Suppressor macrophage (primary cell): Measurements from ENCODE around the gene AHRR.
"Not testable (repeated sequence)": the region's sequence is repeated elsewhere in the genome, so short reads cannot be mapped to it uniquely, and the experiment has no call there.

Experiments
- DNase-seq, 4 experiments: peaks; one replicate each; pipeline ENCODE4 v3.0.0-alpha.2; 2020 to 2022
- total RNA-seq, 17 experiments: gene quantifications; one replicate each; lab custom pipeline; 2026; ENCODE audit warnings: mixed read lengths in 6 of 17, inconsistent platforms in 3 of 17; lab: John Stamatoyannopoulos, UW

AHRR gene
- 0.14 to 6.7 (median 1.5) reads per million in 17 experiments for total RNA-seq

GRCh38 chr5:321230-321725, at the start of gene AHRR:
TSS of gene AHRR (plus strand) at chr5:321714. CDS start at chr5:343903, 22,189 bp downstream.
- DNase-seq = peak; percentile 84 to 94 (median 90)

GRCh38 chr5:271828-272167, 49.7 kb upstream of the AHRR start:
- not testable (repeated sequence) for DNase-seq

GRCh38 chr5:273091-273490, 48.4 kb upstream of the AHRR start:
- not testable (repeated sequence) for DNase-seq

GRCh38 chr5:273491-273890, 48.0 kb upstream of the AHRR start:
- DNase-seq = not testable (repeated sequence)

- DNase-seq = not testable (repeated sequence)
Measured at GRCh38 chr5:274346-274745, 47.2 kb upstream of the AHRR start.

GRCh38 chr5:278646-279045, 42.9 kb upstream of the AHRR start:
- DNase-seq = no peak

GRCh38 chr5:279051-279665, 42.4 kb upstream of the AHRR start:
- not testable (repeated sequence) for DNase-seq

GRCh38 chr5:285991-286557, 35.4 kb upstream of the AHRR start:
- no peak for DNase-seq

GRCh38 chr5:290200-290599, 31.3 kb upstream of the AHRR start:
- DNase-seq = not testable (repeated sequence)

GRCh38 chr5:291345-291744, 30.2 kb upstream of the AHRR start:
- DNase-seq = not testable (repeated sequence)

GRCh38 chr5:294788-295187, 26.7 kb upstream of the AHRR start:
- DNase-seq = not testable (repeated sequence)

- DNase-seq = not testable (repeated sequence)
Measured at GRCh38 chr5:296207-296606, 25.3 kb upstream of the AHRR start.

GRCh38 chr5:296954-297353, 24.6 kb upstream of the AHRR start:
- peak; percentile 24 to 59 (median 41) for DNase-seq

- not testable (repeated sequence) for DNase-seq
Measured at GRCh38 chr5:297448-297847, 24.1 kb upstream of the AHRR start.

- not testable (repeated sequence) for DNase-seq
Measured at GRCh38 chr5:297991-298736, 23.4 kb upstream of the AHRR start.

- DNase-seq = no peak
Measured at GRCh38 chr5:298737-299125, 22.8 kb upstream of the AHRR start.

- not testable (repeated sequence) for DNase-seq
Measured at GRCh38 chr5:299921-300320, 21.6 kb upstream of the AHRR start.

- DNase-seq = not testable (repeated sequence)
Measured at GRCh38 chr5:300691-301435, 20.7 kb upstream of the AHRR start.

- DNase-seq = not testable (repeated sequence)
Measured at GRCh38 chr5:302416-302815, 19.1 kb upstream of the AHRR start.

- DNase-seq = no peak
Measured at GRCh38 chr5:302966-303365, 18.5 kb upstream of the AHRR start.

- not testable (repeated sequence) for DNase-seq
Measured at GRCh38 chr5:303741-304140, 17.8 kb upstream of the AHRR start.

GRCh38 chr5:305050-305449, 16.5 kb upstream of the AHRR start:
- no peak for DNase-seq

- DNase-seq = no peak
Measured at GRCh38 chr5:305459-305858, 16.1 kb upstream of the AHRR start.
